ENCODE data around the gene NTRK3. TPM values are rescaled to one million over a fixed set of nuclear protein-coding genes. Genes with fewer than 3 reads are reported as not detected.

The NTRK3 gene
- total RNA-seq, 2 donors from 2014 or later: not detected

DNA sequence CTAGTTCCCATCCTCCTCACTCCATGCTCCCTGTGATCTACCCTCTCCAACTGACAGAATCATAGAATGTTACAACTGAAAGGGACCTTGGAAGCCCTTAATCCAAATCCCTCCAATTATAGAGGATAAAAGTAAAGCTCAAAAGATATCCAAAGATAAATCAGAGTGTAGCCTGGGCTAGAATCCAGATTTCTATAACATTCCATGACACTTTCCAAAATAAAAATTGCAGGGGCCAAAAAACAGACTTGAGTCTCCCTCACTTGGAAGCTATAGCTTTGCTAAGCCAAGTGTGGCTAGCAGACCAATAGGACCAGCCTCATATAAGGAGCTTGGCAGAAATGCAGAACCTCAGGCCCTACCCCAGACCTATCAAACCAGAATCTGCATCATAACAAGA is 148.1 kb downstream of the NTRK3 start:
- Mint-ChIP-seq H3K4me3 (no peak overlapping the region), H3K27ac (no peak overlapping the region), H3K27me3 (peaks cover 17% of the 10 kb centered on the region), H3K36me3 (ENCODE audit: low read depth) (no peaks in the 10 kb centered on the region), H3K4me1 (no peaks in the 10 kb centered on the region)
- DNase-seq (no peak), ATAC-seq (no peak)
- H3K9me3 ChIP-seq (ENCODE audit: control insufficient read depth, low read length, poor library complexity, severe bottlenecking): no peaks in the 10 kb centered on the region

GRCh38 chr15:88106074-88106473 is 150.5 kb downstream of the NTRK3 start:
- Mint-ChIP-seq H3K4me1 (no peaks in the 10 kb centered on the region), H3K27me3 (peaks cover 17% of the 10 kb centered on the region), H3K27ac (no peak overlapping the region), H3K4me3 (no peak overlapping the region), H3K36me3 (ENCODE audit: low read depth) (no peaks in the 10 kb centered on the region)
- H3K9me3 ChIP-seq (ENCODE audit: control insufficient read depth, low read length, poor library complexity, severe bottlenecking): no peaks in the 10 kb centered on the region
- ATAC-seq (no peak), DNase-seq (no peak)

DNA sequence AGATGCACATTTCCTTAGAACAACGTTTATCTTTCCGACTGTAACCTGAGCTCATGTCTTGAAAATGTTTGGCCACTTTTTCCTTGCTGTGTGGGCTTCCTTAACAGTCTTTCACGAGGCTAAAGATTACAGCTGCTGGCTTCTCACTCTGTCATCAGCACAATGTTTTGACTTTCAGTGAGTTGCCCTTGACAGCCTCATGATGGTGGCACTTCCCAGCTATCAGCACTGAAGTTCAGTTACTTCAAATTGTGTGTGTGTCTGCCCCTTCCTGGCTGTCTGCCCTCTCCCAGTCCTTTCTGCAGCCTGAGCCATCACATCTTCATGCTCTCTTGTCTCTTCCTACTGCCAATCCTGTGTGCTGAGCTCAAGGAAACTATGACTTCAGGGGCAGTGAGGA is 152.2 kb downstream of the NTRK3 start:
- H3K4me1 Mint-ChIP-seq: no peaks in the 10 kb centered on the region

DNA sequence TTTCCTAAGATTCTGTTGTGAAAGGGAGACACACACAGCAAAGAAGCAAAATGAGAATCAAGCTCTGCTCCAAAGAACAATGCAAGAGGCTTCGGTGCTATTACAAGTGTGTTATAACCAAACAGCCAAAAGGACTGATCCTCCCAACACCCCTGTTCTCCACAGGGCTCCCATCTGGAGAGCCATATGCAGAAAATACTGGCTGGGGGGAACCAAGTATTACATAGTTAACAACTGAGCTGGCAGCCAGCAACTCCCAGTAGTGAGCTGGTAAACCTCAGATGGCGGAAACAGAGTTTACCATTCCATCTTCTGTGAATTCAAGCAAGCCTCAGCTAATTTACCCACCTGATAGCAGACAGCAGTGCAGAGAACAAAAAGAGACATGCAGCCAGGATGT is 156.4 kb downstream of the NTRK3 start:
- Mint-ChIP-seq H3K36me3 (ENCODE audit: low read depth) (no peaks in the 10 kb centered on the region), H3K27me3 (peaks cover 24% of the 10 kb centered on the region), H3K4me3 (no peak overlapping the region), H3K4me1 (no peaks in the 10 kb centered on the region), H3K27ac (no peak overlapping the region)
- no peaks in the 10 kb centered on the region for H3K9me3 ChIP-seq (ENCODE audit: control insufficient read depth, low read length, poor library complexity, severe bottlenecking)
- DNase-seq (no peak), ATAC-seq (no peak)

More for the DNA sequence above, 152.2 kb downstream of the NTRK3 start:
- no peak for DNase-seq
- H3K27ac Mint-ChIP-seq: no peak overlapping the region
- no peak overlapping the region for H3K4me3 Mint-ChIP-seq
- no peaks in the 10 kb centered on the region for H3K9me3 ChIP-seq (ENCODE audit: control insufficient read depth, low read length, poor library complexity, severe bottlenecking)
- H3K27me3 Mint-ChIP-seq: peaks cover 17% of the 10 kb centered on the region
- H3K36me3 Mint-ChIP-seq (ENCODE audit: low read depth): no peaks in the 10 kb centered on the region
- no peak for ATAC-seq

DNA sequence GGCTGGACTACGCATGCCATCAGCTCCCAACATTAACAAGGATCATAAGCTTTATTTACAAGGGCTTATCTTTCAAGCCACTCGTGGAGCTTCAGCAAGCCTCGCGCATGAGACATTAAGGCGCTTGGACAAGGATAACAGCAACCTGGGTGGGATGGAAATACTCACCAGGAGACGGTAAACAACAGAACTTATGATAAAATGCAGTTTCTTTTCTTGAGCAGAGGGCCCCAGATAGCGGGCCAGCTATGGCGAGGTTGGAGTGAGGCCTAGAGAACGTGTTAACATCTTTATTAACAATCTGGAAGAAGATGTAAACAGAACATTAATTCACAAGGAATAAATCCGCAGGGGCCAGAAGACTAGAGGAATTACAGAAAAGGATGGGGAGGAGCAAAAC is 158.2 kb downstream of the NTRK3 start:
- no peaks in the 10 kb centered on the region for H3K36me3 Mint-ChIP-seq (ENCODE audit: low read depth)
- DNase-seq: no peak
- H3K27ac Mint-ChIP-seq: no peak overlapping the region
- H3K4me3 Mint-ChIP-seq: no peak overlapping the region
- peaks cover 24% of the 10 kb centered on the region for H3K27me3 Mint-ChIP-seq
- H3K4me1 Mint-ChIP-seq: no peaks in the 10 kb centered on the region
- ATAC-seq: no peak
- no peaks in the 10 kb centered on the region for H3K9me3 ChIP-seq (ENCODE audit: control insufficient read depth, low read length, poor library complexity, severe bottlenecking)

GRCh38 chr15:88091444-88092016 is 165.0 kb downstream of the NTRK3 start:
- no peaks in the 10 kb centered on the region for H3K4me1 Mint-ChIP-seq
- no peak for DNase-seq
- ATAC-seq: no peak
- H3K36me3 Mint-ChIP-seq (ENCODE audit: low read depth): no peaks in the 10 kb centered on the region
- peaks cover 13% of the 10 kb centered on the region for H3K27me3 Mint-ChIP-seq
- H3K9me3 ChIP-seq (ENCODE audit: control insufficient read depth, low read length, poor library complexity, severe bottlenecking): no peaks in the 10 kb centered on the region
- no peak overlapping the region for H3K4me3 Mint-ChIP-seq
- no peak overlapping the region for H3K27ac Mint-ChIP-seq

DNA sequence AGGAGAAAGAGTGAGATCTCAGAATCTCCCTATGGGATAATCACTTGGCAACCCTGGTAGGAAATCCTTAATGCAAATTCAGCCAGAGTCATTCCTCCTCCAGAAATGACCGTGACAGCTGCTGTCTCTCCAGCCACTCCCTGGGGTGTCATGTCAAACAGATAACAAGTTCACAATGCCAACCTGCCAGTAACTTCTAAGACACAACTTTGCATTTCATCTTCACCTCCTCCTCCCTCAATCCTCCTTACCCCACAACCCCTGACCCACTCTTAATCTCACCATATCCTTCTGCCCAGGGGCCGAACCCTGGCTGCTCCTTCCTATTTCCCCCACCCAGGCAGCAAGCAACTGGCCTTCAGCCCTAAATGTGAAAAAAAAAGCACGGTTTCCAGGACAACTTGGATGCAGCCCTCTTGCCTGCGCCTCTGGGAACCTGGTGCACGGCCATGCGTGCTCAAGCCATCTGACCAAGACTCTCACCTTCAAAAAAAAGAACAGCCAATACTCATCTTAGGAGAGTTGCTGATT is 166.0 kb downstream of the NTRK3 start:
- ATAC-seq: no peak
- Mint-ChIP-seq H3K27ac (no peak overlapping the region), H3K4me3 (no peak overlapping the region), H3K27me3 (peaks cover 13% of the 10 kb centered on the region), H3K4me1 (no peaks in the 10 kb centered on the region), H3K36me3 (ENCODE audit: low read depth) (no peaks in the 10 kb centered on the region)
- H3K9me3 ChIP-seq (ENCODE audit: control insufficient read depth, low read length, poor library complexity, severe bottlenecking): no peaks in the 10 kb centered on the region
- no peak for DNase-seq

DNA sequence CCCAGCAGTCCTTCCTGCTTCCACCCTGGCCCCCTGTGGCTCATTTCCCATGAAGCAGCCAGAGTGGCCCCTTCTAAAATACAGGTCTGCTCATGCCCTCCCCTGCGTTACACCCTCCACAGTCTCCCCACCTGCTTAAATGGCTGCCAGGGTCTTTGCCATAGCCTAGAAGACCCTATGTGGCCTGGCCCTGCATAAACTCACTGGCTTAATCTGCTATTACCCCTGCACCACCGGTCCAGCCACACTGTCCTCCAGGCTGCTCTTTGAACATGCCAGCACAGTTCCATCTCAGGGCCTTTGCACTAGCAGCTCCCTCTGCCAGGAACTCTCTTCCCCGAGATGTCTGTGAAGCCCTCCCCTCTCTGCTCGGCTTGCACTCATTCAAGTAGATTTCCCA is 166.8 kb downstream of the NTRK3 start:
- Mint-ChIP-seq H3K4me1 (no peaks in the 10 kb centered on the region), H3K4me3 (no peak overlapping the region), H3K27me3 (peaks cover 16% of the 10 kb centered on the region), H3K36me3 (ENCODE audit: low read depth) (no peaks in the 10 kb centered on the region), H3K27ac (no peak overlapping the region)
- no peak for ATAC-seq
- H3K9me3 ChIP-seq (ENCODE audit: control insufficient read depth, low read length, poor library complexity, severe bottlenecking): no peaks in the 10 kb centered on the region
- DNase-seq: no peak

DNA sequence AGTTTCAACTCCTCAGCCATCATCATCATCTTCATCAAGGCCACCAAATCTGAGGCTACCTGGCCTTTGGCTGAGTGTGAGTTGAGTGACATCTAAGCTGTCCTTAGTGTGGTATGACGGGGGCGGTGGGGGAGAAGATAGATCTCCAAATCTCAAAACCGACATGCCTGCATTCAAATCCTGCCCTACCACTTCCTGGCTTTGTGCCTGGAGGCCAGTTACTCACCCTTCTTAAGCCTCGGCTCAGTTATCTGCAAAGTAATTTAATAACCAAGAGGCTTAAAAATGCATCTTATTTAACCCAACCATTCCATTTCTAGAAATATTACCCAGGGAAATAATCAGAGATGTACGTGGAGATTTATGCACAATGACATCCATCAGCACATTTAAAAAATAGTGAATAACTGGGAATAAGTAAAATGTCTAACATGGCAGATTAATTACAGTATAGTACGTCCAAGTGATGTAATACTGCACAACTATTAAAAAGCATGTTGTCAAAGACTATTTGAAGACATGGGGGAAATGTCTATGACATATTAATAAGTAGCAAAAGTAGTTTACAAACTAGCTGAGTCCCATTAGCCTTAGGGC is 167.4 kb downstream of the NTRK3 start:
- H3K27ac Mint-ChIP-seq: no peak overlapping the region
- no peak for DNase-seq
- H3K9me3 ChIP-seq (ENCODE audit: control insufficient read depth, low read length, poor library complexity, severe bottlenecking): no peaks in the 10 kb centered on the region
- H3K27me3 Mint-ChIP-seq: peaks cover 19% of the 10 kb centered on the region
- H3K4me3 Mint-ChIP-seq: no peak overlapping the region
- ATAC-seq: no peak
- H3K4me1 Mint-ChIP-seq: no peaks in the 10 kb centered on the region
- no peaks in the 10 kb centered on the region for H3K36me3 Mint-ChIP-seq (ENCODE audit: low read depth)

DNA sequence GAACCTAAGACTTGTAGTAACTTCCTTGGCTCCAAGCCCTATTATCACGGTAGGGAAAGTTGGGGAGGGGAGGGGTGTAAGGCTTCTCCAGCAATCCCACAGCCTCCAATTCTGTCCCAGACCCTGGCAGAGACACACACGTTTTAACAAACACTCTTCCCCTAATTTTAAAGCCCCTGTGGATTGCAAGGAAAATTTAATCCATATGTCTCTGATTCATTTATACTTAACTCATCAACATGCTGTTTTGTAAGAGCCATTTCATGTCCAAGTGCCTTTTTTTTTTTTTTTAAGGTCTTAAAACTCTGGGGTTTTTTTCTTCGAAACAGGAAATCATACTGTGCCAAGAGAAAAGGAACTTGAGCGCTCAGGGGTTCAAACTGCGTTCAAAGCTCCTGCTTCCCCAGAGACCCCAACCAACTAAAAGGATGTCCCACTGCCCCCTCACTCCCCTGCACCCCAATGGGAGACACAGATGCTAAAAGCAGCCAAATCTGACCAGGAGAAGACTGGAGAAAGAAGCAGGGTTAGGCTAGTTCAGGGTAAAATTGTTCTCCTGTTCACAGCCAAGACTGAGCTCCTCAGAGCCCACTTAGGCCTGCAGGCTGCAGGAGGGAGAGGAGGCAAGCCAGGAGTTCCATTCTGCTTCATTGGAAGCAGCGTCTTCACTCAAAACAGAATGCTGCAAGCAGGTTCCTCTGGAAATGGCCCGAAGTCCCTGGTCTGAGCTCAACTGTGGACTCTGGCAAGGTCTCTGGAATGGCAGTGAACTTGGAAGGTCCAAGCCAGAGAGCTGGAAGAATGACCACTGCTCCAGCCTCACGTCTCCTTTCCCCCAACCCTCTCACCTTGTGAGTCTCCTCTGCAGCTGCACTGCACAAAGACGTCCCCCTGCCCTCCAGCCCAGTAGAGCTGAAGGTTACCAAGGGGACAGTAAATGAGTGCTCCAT is 172.5 kb downstream of the NTRK3 start:
- no peaks in the 10 kb centered on the region for H3K9me3 ChIP-seq (ENCODE audit: control insufficient read depth, low read length, poor library complexity, severe bottlenecking)
- Mint-ChIP-seq H3K36me3 (ENCODE audit: low read depth) (no peaks in the 10 kb centered on the region), H3K27ac (no peak overlapping the region), H3K4me3 (no peak overlapping the region), H3K4me1 (no peaks in the 10 kb centered on the region), H3K27me3 (peaks cover 14% of the 10 kb centered on the region)
- DNase-seq (no peak), ATAC-seq (no peak)

DNA sequence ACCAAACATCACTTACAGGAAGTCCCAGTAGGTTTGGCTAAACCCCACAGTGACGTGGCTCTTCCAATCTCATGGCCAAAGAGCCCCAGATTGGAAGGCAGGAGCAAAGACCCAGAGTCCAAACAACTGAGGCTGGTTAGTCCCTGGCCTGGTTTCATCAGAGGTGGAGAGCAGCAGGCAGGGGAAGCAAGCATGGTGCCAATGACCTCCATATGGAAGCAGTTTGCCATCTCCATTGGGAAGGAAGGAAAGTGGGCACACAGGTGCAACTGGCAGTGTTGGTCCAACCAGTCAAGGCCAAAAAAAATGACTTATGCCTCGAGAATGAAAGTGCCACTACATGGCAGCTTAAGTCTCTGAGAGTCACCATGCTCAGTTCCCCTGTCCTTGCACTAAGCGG is 175.9 kb downstream of the NTRK3 start:
- no peaks in the 10 kb centered on the region for H3K9me3 ChIP-seq (ENCODE audit: control insufficient read depth, low read length, poor library complexity, severe bottlenecking)
- Mint-ChIP-seq H3K27me3 (peaks cover 24% of the 10 kb centered on the region), H3K4me3 (no peak overlapping the region), H3K36me3 (ENCODE audit: low read depth) (no peaks in the 10 kb centered on the region), H3K27ac (no peak overlapping the region), H3K4me1 (no peaks in the 10 kb centered on the region)
- DNase-seq (no peak), ATAC-seq (no peak)

DNA sequence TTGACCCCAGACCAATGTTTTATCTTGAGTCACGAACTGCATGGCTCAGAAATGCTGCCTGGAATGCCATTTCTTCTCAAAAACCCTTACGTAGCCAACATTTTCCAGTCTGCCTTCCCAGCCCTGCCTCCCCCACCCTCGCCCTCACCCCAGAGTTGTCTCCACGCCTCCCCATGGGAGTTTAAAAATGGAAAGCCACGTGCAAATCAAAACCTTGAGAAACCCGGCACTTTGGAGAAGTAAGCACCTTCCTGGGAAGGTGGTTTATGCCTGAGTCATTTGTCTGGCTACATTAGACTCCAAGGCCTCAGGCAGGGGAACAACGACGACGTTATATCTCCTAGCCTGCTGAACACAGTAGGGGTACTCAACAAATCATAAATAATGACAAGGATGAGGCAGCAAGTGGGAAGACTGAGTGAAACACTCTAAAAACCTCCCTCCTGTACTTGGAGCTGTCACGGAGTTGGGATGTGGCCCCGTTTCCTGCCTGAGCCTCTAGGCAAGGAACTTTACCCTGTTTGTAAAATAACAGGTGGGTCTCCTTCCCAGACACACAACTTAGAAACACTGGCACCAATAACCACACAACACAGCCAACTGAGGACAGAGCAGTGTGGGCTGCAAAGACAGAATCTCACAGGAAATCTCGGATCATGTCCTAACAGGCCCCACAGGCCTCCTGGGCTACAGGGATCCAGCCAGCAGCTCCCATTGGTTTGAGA is 179.1 kb downstream of the NTRK3 start:
- no peak overlapping the region for H3K4me3 Mint-ChIP-seq
- H3K36me3 Mint-ChIP-seq (ENCODE audit: low read depth): no peaks in the 10 kb centered on the region
- ATAC-seq (no peak), DNase-seq (no peak)
- H3K9me3 ChIP-seq (ENCODE audit: control insufficient read depth, low read length, poor library complexity, severe bottlenecking): no peaks in the 10 kb centered on the region
- H3K27ac Mint-ChIP-seq: no peak overlapping the region
- H3K27me3 Mint-ChIP-seq: peaks cover 17% of the 10 kb centered on the region
- no peaks in the 10 kb centered on the region for H3K4me1 Mint-ChIP-seq

DNA sequence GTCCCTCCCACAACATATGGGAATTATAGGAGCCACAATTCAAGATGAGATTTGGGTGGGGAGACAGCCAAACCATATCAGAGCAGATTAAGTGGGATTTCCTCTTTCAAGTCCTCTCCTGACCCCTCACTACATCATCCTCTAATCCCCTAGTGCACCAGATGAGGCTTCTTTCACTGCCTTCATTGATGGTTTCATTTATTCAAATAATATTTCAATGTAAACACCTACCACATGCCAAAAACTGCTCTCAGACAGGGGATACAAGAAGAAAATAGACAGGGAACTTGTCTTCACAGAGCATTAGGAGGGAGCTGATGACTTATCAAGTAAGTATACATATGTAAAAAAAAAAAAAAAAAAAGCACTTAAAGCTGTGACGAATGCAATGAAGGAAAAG is 180.2 kb downstream of the NTRK3 start:
- no peaks in the 10 kb centered on the region for H3K9me3 ChIP-seq (ENCODE audit: control insufficient read depth, low read length, poor library complexity, severe bottlenecking)
- no peak overlapping the region for H3K4me3 Mint-ChIP-seq
- H3K4me1 Mint-ChIP-seq: no peaks in the 10 kb centered on the region
- H3K27me3 Mint-ChIP-seq: peaks cover 17% of the 10 kb centered on the region
- DNase-seq (no peak), ATAC-seq (no peak)
- H3K36me3 Mint-ChIP-seq (ENCODE audit: low read depth): no peaks in the 10 kb centered on the region
- H3K27ac Mint-ChIP-seq: no peak overlapping the region
